Measurements from ENCODE around the gene ALG12. TPM values are rescaled to one million over a fixed set of nuclear protein-coding genes. Genes with fewer than 3 reads are reported as not detected.

ALG12 gene
- total RNA-seq, 4 donors from 2014 or later = 17.3 to 25.5 (median 22.1) TPM

DNA sequence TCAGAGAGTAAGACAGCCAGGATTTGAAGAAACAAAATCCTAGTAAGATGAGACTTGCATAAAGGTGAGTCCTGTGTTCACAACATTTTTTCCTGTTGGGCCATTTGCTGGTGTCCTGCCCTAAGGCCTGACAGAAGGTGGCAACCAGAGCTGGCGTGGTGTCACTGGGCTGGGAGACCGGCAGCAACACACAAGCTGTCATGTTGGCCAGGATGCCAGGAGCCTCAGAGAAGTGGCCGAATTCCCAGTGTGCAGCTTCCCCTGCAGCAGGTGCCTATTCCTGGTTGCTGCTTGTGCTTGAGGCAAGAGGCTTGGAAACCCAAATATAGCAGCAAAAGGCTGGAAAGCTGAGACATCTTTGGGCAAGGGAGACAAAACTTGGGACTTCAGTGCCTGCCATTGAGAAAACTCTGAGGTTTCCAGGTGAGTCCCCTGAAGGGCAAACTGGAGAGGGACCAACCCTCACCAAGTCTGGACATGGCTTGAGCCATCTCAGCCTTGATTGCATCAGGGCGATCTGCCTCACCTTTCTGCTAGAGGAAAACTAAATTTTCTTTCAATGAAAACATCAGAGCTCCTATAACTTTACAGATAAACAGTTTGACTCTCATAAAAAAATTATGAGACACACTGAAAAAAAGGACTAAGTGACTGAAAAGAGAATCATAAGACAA, 25.9 kb downstream of the ALG12 start:
- Histone ChIP-seq H3K27me3 (no peaks in the 10 kb centered on the region), H3K36me3 (peaks cover 0 to 14% (median 0%) of the 10 kb centered on the region in 3 donors), H3K4me3 (no peak overlapping the region), H3K27ac (no peak overlapping the region), H3K9me3 (no peaks in the 10 kb centered on the region), H3K4me1 (no peaks in the 10 kb centered on the region)
- DNase-seq = no peak
- no peak for TF ChIP-seq POLR2A (IDR thresholded peaks at IDR 0.05)
- TF ChIP-seq, protein P1, sequence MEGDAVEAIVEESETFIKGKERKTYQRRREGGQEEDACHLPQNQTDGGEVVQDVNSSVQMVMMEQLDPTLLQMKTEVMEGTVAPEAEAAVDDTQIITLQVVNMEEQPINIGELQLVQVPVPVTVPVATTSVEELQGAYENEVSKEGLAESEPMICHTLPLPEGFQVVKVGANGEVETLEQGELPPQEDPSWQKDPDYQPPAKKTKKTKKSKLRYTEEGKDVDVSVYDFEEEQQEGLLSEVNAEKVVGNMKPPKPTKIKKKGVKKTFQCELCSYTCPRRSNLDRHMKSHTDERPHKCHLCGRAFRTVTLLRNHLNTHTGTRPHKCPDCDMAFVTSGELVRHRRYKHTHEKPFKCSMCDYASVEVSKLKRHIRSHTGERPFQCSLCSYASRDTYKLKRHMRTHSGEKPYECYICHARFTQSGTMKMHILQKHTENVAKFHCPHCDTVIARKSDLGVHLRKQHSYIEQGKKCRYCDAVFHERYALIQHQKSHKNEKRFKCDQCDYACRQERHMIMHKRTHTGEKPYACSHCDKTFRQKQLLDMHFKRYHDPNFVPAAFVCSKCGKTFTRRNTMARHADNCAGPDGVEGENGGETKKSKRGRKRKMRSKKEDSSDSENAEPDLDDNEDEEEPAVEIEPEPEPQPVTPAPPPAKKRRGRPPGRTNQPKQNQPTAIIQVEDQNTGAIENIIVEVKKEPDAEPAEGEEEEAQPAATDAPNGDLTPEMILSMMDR (IDR thresholded peaks at IDR 0.05) = no peak

DNA sequence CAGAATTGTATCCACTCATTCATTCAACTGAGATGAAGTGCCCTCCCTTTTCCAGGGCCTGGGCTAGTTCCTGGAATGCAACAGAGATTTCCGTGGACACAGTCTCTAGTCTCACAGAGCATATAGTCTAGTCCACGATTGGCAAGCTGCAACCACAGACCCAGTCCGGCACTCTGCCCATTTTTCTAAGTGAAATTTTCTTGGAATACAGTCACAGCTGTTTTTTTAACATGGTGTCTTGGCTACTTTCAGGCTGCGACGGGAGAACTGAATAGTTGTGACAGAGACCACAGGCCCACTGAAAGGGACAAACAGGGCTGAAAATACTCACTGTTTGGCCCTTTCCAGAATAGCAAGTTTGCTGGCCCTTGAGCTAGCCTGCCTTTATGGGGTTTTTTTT, 29.2 kb downstream of the ALG12 start:
- TF ChIP-seq, protein P1 (IDR thresholded peaks at IDR 0.05) = no peak
- no peak for TF ChIP-seq POLR2A (IDR thresholded peaks at IDR 0.05)
- Histone ChIP-seq H3K36me3 (peaks cover 0 to 40% (median 0%) of the 10 kb centered on the region in 3 donors), H3K27ac (no peak overlapping the region), H3K4me1 (no peaks in the 10 kb centered on the region), H3K9me3 (no peaks in the 10 kb centered on the region), H3K4me3 (no peak overlapping the region), H3K27me3 (no peaks in the 10 kb centered on the region)
- DNase-seq = no peak

DNA sequence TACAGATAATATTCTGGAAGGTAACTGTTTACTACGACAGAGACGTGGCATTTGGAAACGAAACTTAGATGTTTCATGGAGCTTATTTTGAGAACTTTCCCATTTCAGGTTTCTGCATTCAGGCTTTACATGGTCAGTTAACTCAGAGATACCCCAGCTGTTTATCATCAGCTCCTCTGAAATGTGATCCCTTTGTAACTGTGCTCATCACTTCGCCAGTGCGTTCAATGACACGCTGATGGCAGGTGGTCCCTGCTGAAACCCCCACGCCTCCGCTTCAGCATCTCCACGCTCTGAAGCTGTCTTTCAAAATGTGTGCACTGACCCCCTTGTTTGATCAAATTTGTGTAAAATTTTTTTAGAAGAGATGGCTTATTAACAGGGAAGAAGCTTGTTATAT, 30.5 kb downstream of the ALG12 start:
- Histone ChIP-seq H3K27ac (no peak overlapping the region), H3K4me3 (no peak overlapping the region), H3K9me3 (no peaks in the 10 kb centered on the region), H3K36me3 (peaks cover 0 to 45% (median 0%) of the 10 kb centered on the region in 3 donors), H3K27me3 (no peaks in the 10 kb centered on the region), H3K4me1 (no peaks in the 10 kb centered on the region)
- no peak for DNase-seq
- TF ChIP-seq, protein P1 (IDR thresholded peaks at IDR 0.05) = no peak
- TF ChIP-seq POLR2A (IDR thresholded peaks at IDR 0.05) = no peak

DNA sequence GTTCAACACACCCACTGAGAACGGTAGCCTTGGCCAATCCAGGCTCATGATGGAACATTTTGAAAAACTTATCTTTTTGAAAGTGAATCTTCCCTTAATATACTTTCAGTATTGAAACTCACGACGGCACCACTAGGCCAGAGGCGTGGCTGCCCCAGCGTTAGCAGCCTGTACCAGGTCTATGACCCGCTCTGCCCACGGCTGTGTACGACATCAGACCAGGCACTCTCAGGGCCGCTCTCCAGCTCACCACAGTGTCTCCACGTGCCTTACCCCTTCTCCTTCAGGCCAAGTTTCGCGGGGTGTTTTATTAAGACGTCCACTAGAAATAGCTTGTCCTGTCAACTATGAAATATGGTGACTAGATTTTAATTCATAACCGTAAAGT, 31.2 kb downstream of the ALG12 start:
- no peak overlapping the region for H3K27ac ChIP-seq
- no peaks in the 10 kb centered on the region for H3K4me1 ChIP-seq
- TF ChIP-seq, protein P1 (IDR thresholded peaks at IDR 0.05) = no peak
- TF ChIP-seq POLR2A (IDR thresholded peaks at IDR 0.05) = no peak
- peaks cover 0 to 45% (median 0%) of the 10 kb centered on the region in 3 donors for H3K36me3 ChIP-seq
- H3K4me3 ChIP-seq = no peak overlapping the region
- no peaks in the 10 kb centered on the region for H3K27me3 ChIP-seq
- DNase-seq = no peak
- H3K9me3 ChIP-seq = no peaks in the 10 kb centered on the region

DNA sequence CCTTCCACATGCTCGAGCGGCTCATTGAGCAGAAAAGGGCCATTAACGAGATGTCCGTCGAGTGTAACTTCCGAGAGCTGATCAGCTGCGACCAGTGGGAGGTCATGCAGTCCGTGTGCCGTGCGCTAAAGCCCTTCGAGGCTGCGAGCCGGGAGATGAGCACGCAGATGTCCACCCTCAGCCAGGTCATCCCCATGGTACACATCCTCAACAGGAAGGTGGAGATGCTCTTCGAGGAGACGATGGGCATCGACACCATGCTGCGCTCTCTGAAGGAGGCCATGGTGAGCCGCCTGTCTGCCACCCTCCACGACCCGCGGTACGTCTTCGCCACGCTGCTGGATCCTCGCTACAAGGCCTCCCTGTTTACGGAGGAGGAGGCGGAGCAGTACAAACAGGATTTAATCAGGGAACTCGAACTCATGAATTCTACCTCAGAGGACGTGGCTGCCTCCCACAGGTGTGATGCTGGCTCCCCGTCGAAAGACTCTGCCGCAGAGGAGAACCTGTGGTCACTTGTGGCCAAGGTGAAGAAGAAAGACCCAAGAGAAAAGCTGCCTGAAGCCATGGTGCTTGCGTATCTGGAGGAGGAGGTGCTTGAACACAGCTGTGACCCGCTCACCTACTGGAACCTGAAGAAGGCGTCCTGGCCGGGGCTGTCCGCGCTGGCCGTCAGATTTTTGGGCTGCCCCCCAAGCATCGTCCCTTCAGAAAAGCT, 31.7 kb downstream of the ALG12 start:
- no peak for TF ChIP-seq POLR2A (IDR thresholded peaks at IDR 0.05)
- TF ChIP-seq, protein P1 (IDR thresholded peaks at IDR 0.05) = no peak
- Histone ChIP-seq H3K4me3 (no peak overlapping the region), H3K36me3 (peaks cover 0 to 45% (median 0%) of the 10 kb centered on the region in 3 donors), H3K27ac (no peak overlapping the region), H3K27me3 (no peaks in the 10 kb centered on the region), H3K9me3 (no peaks in the 10 kb centered on the region), H3K4me1 (no peaks in the 10 kb centered on the region)
- no peak for DNase-seq

Data from Peyer's patch (tissue), 4 donors.